Endodermal cell (in vitro differentiated cells): ENCODE results near the gene EFNB1. TPM values are rescaled to one million over a fixed set of nuclear protein-coding genes. Genes with fewer than 3 reads are reported as not detected.

Source experiments
- DNase-seq: peaks from one replicate; pipeline ENCODE4 v3.0.0-alpha.2; 2017
- H3K27ac ChIP-seq: 2 replicates; pipeline ENCODE4 v1.5.1; 2013; ENCODE audit warnings: mild to moderate bottlenecking, low read depth, low read length, moderate library complexity
- H3K27me3 ChIP-seq: 2 replicates; pipeline ENCODE4 v1.6.1; 2013; ENCODE audit warnings: mild to moderate bottlenecking, low read length, moderate library complexity; ENCODE audit not compliant: insufficient read depth, control insufficient read depth, poor library complexity, severe bottlenecking
- H3K36me3 ChIP-seq: 2 replicates; pipeline ENCODE4 v1.7.0; 2013; ENCODE audit warnings: mild to moderate bottlenecking, low read length, moderate library complexity; ENCODE audit not compliant: control insufficient read depth, insufficient read depth
- H3K4me1 ChIP-seq: one replicate; pipeline ENCODE4 v1.7.0; 2013; ENCODE audit warnings: low read length; ENCODE audit not compliant: control insufficient read depth, insufficient read depth
- H3K4me3 ChIP-seq: 2 replicates; pipeline ENCODE4 v1.5.1; 2013; ENCODE audit warnings: mild to moderate bottlenecking, low read length, moderate library complexity
- H3K9ac ChIP-seq: 2 replicates; pipeline ENCODE4 v1.6.1; 2013; ENCODE audit warnings: mild to moderate bottlenecking, low read length, moderate library complexity; ENCODE audit not compliant: poor library complexity, severe bottlenecking; ENCODE audit errors: extremely low read depth
- H3K9me3 ChIP-seq: 2 replicates; pipeline ENCODE4 v1.6.1; 2013; ENCODE audit warnings: mild to moderate bottlenecking, low read length, moderate library complexity; ENCODE audit not compliant: control insufficient read depth
- H3K27ac Mint-ChIP-seq: 2 replicates; pipeline ENCODE4 v1.8.0; 2020; ENCODE audit warnings: mixed read lengths
- H3K27me3 Mint-ChIP-seq: 2 replicates; pipeline ENCODE4 v1.8.0; 2021; ENCODE audit warnings: mild to moderate bottlenecking, mixed read lengths; ENCODE audit not compliant: insufficient read depth
- H3K36me3 Mint-ChIP-seq: 2 replicates; pipeline ENCODE4 v1.8.0; 2020; ENCODE audit warnings: low read depth, mixed read lengths
- H3K4me1 Mint-ChIP-seq: 2 replicates; pipeline ENCODE4 v1.8.0; 2020; ENCODE audit warnings: mixed read lengths
- H3K4me3 Mint-ChIP-seq: 2 replicates; pipeline ENCODE4 v1.8.0; 2020; ENCODE audit warnings: mild to moderate bottlenecking, moderate library complexity, mixed read lengths
- H3K9me3 Mint-ChIP-seq: 2 replicates; pipeline ENCODE4 v1.8.0; 2020; ENCODE audit warnings: mild to moderate bottlenecking, mixed read lengths
- CTCF ChIP-seq: fragments of 200-600 bp; sonication (generic); conservative IDR thresholded peaks from 2 replicates; pipeline ENCODE4 v1.5.0; 2021; ENCODE audit warnings: antibody characterized with exemption, mild to moderate bottlenecking
- WGBS, 2 experiments: methylation state at CpG; one replicate each; pipeline versions ENCODE4 v1.1.5 to v1.1.7; 2013; ENCODE audit warnings: missing lambda C conversion rate in 2 of 2, mixed read lengths in 1 of 2; ENCODE audit not compliant: insufficient coverage in 1 of 2, insufficient read length in 1 of 2; 5-methylcytosine and 5-hydroxymethylcytosine counted together
- total RNA-seq, 2 donors: library from RNA; stranded (reverse); fragmentation: NEBNext Ultra II Directional in 1 of 2; extraction: Animal tissue kit (Norgen Biotek cat#: 25700) in 1 of 2; gene quantifications; 2 replicates in 1 of 2; 3 replicates in 1 of 2; pipeline ENCODE4 v1.2.1, GENCODE V29; 2021

Gene EFNB1
- total RNA-seq, 2 donors from 2014 or later = 11.1 to 13.6 TPM

GRCh38 chrX:68852046-68852445 lies 23.2 kb downstream of the EFNB1 start:
- no peaks in the 10 kb centered on the region for H3K36me3 Mint-ChIP-seq
- no peak overlapping the region for H3K4me3 Mint-ChIP-seq

GRCh38 chrX:68853665-68854251 lies 24.9 kb downstream of the EFNB1 start:
- H3K36me3 Mint-ChIP-seq = no peaks in the 10 kb centered on the region
- no peak overlapping the region for H3K9ac ChIP-seq
- H3K4me1 Mint-ChIP-seq = peaks cover 7% of the 10 kb centered on the region
- no peak overlapping the region for H3K27ac Mint-ChIP-seq
- H3K4me3 Mint-ChIP-seq = no peak overlapping the region
- no peak overlapping the region for H3K27ac ChIP-seq
- no peak for DNase-seq
- no peaks in the 10 kb centered on the region for H3K9me3 ChIP-seq
- H3K36me3 ChIP-seq = no peaks in the 10 kb centered on the region
- no peak overlapping the region for H3K4me3 ChIP-seq
- no peaks in the 10 kb centered on the region for H3K4me1 ChIP-seq
- TF ChIP-seq CTCF = no peak
- no peaks in the 10 kb centered on the region for H3K27me3 ChIP-seq
- 60 to 74% methylated on average over 1 to 4 of the region's 4 CpGs for WGBS, 2 experiments
- peaks cover 5% of the 10 kb centered on the region for H3K27me3 Mint-ChIP-seq
- peaks cover 52% of the 10 kb centered on the region for H3K9me3 Mint-ChIP-seq

More at GRCh38 chrX:68852046-68852445, 23.2 kb downstream of the EFNB1 start:
- DNase-seq = no peak
- peaks cover 49% of the 10 kb centered on the region for H3K9me3 Mint-ChIP-seq
- no peak for TF ChIP-seq CTCF
- Histone ChIP-seq H3K27me3 (no peaks in the 10 kb centered on the region), H3K4me1 (no peaks in the 10 kb centered on the region), H3K36me3 (no peaks in the 10 kb centered on the region), H3K4me3 (no peak overlapping the region), H3K27ac (no peak overlapping the region), H3K9me3 (no peaks in the 10 kb centered on the region), H3K9ac (no peak overlapping the region)
- WGBS, 2 experiments = 80 to 100% methylated on average over 1 of the region's 3 CpGs
- H3K27ac Mint-ChIP-seq = no peak overlapping the region
- peaks cover 15% of the 10 kb centered on the region for H3K27me3 Mint-ChIP-seq
- peaks cover 7% of the 10 kb centered on the region for H3K4me1 Mint-ChIP-seq

GRCh38 chrX:68865300-68865699 lies 36.5 kb downstream of the EFNB1 start:
- no peaks in the 10 kb centered on the region for H3K4me1 ChIP-seq
- H3K9ac ChIP-seq = no peak overlapping the region
- no peak overlapping the region for H3K4me3 ChIP-seq
- H3K9me3 ChIP-seq = no peaks in the 10 kb centered on the region
- no peak for TF ChIP-seq CTCF
- 85% methylated on average over 2 of the region's 2 CpGs; no CpG with 5 or more reads in 1 of the 2 experiments for WGBS, 2 experiments
- H3K36me3 ChIP-seq = no peaks in the 10 kb centered on the region
- DNase-seq = no peak
- H3K27ac Mint-ChIP-seq = no peak overlapping the region
- H3K4me1 Mint-ChIP-seq = peaks cover 14% of the 10 kb centered on the region
- peaks cover 61% of the 10 kb centered on the region for H3K9me3 Mint-ChIP-seq
- H3K4me3 Mint-ChIP-seq = no peak overlapping the region
- H3K27me3 ChIP-seq = peaks cover 9% of the 10 kb centered on the region
- peaks cover 42% of the 10 kb centered on the region for H3K27me3 Mint-ChIP-seq
- H3K36me3 Mint-ChIP-seq = no peaks in the 10 kb centered on the region
- no peak overlapping the region for H3K27ac ChIP-seq
